Muscle layer of duodenum (tissue), 2 donors: ENCODE data around the gene ZNF496.

Experiments used
- H3K27ac ChIP-seq: one replicate; pipeline ENCODE4 v1.7.0; 2013; ENCODE audit warnings: mild to moderate bottlenecking, low read length
- H3K27me3 ChIP-seq: one replicate; pipeline ENCODE4 v1.7.0; 2013; ENCODE audit warnings: low read depth, mild to moderate bottlenecking, control low read depth, low read length
- H3K36me3 ChIP-seq, 2 donors: one replicate each; pipeline ENCODE4 v1.7.0; 2013; ENCODE audit warnings: low read length in 2 of 2, control low read depth in 1 of 2, mild to moderate bottlenecking in 1 of 2; ENCODE audit not compliant: insufficient read depth in 2 of 2, control insufficient read depth in 1 of 2
- H3K4me1 ChIP-seq, 2 donors: one replicate each; pipeline ENCODE4 v1.7.0; 2013; ENCODE audit warnings: low read length in 2 of 2, mild to moderate bottlenecking in 2 of 2, control low read depth in 1 of 2, moderate library complexity in 1 of 2; ENCODE audit not compliant: insufficient read depth in 2 of 2, control insufficient read depth in 1 of 2
- H3K4me3 ChIP-seq, 2 donors: one replicate each; pipeline ENCODE4 v1.7.0; 2013; ENCODE audit warnings: low read length in 2 of 2, low read depth in 1 of 2, mild to moderate bottlenecking in 1 of 2
- H3K9me3 ChIP-seq, 2 donors: one replicate each; pipeline ENCODE4 v1.7.0; 2013; ENCODE audit warnings: low read length in 2 of 2, control low read depth in 1 of 2, mild to moderate bottlenecking in 1 of 2; ENCODE audit not compliant: control insufficient read depth in 1 of 2
- donor health status: healthy.

Gene ZNF496

GRCh38 chr1:247288341-247288740 is 43.3 kb downstream of the ZNF496 start:
- H3K4me3 ChIP-seq: no peak overlapping the region
- H3K4me1 ChIP-seq: no peaks in the 10 kb centered on the region
- H3K9me3 ChIP-seq: peaks cover 0 to 5% of the 10 kb centered on the region in 2 donors

GRCh38 chr1:247287460-247287859 is 44.2 kb downstream of the ZNF496 start:
- H3K4me3 ChIP-seq: no peak overlapping the region
- no peak overlapping the region for H3K27ac ChIP-seq
- H3K27me3 ChIP-seq: no peaks in the 10 kb centered on the region
- H3K36me3 ChIP-seq: no peaks in the 10 kb centered on the region
- H3K9me3 ChIP-seq: peaks cover 0 to 5% of the 10 kb centered on the region in 2 donors
- no peaks in the 10 kb centered on the region for H3K4me1 ChIP-seq

More at GRCh38 chr1:247288341-247288740, 43.3 kb downstream of the ZNF496 start:
- Histone ChIP-seq H3K27ac (no peak overlapping the region), H3K27me3 (no peaks in the 10 kb centered on the region), H3K36me3 (no peaks in the 10 kb centered on the region)

- Histone ChIP-seq H3K27ac (no peak overlapping the region), H3K36me3 (no peaks in the 10 kb centered on the region), H3K4me3 (no peak overlapping the region)
These were observed 45.5 kb downstream of the ZNF496 start for GRCh38 chr1:247286134-247286670.

GRCh38 chr1:247281001-247281574 is 50.6 kb downstream of the ZNF496 start:
- no peaks in the 10 kb centered on the region for H3K36me3 ChIP-seq
- no peaks in the 10 kb centered on the region for H3K4me1 ChIP-seq
- no peak overlapping the region for H3K27ac ChIP-seq
- no peak overlapping the region for H3K4me3 ChIP-seq
- peaks cover 0 to 2% of the 10 kb centered on the region in 2 donors for H3K9me3 ChIP-seq
- H3K27me3 ChIP-seq: no peaks in the 10 kb centered on the region

More at GRCh38 chr1:247286134-247286670, 45.5 kb downstream of the ZNF496 start:
- H3K9me3 ChIP-seq: peaks cover 0 to 5% of the 10 kb centered on the region in 2 donors
- H3K27me3 ChIP-seq: no peaks in the 10 kb centered on the region
- no peaks in the 10 kb centered on the region for H3K4me1 ChIP-seq

GRCh38 chr1:247277191-247277590 is 54.5 kb downstream of the ZNF496 start:
- Histone ChIP-seq H3K4me3 (no peak overlapping the region), H3K36me3 (no peaks in the 10 kb centered on the region), H3K27ac (no peak overlapping the region), H3K27me3 (no peaks in the 10 kb centered on the region), H3K4me1 (no peaks in the 10 kb centered on the region), H3K9me3 (no peaks in the 10 kb centered on the region)

- Histone ChIP-seq H3K27ac (no peak overlapping the region), H3K4me3 (no peak overlapping the region), H3K27me3 (no peaks in the 10 kb centered on the region), H3K4me1 (no peaks in the 10 kb centered on the region), H3K9me3 (peaks cover 0 to 4% of the 10 kb centered on the region in 2 donors), H3K36me3 (no peaks in the 10 kb centered on the region)
These were observed 56.9 kb downstream of the ZNF496 start for GRCh38 chr1:247274605-247275256.

- Histone ChIP-seq H3K27ac (no peak overlapping the region), H3K4me1 (no peaks in the 10 kb centered on the region), H3K36me3 (no peaks in the 10 kb centered on the region), H3K27me3 (no peaks in the 10 kb centered on the region), H3K9me3 (peaks cover 0 to 12% of the 10 kb centered on the region in 2 donors), H3K4me3 (no peak overlapping the region)
These were observed 58.7 kb downstream of the ZNF496 start for GRCh38 chr1:247273013-247273412.

GRCh38 chr1:247270003-247270402 is 61.7 kb downstream of the ZNF496 start:
- Histone ChIP-seq H3K9me3 (peaks cover 0 to 12% of the 10 kb centered on the region in 2 donors), H3K27ac (no peak overlapping the region), H3K4me1 (no peaks in the 10 kb centered on the region), H3K36me3 (no peaks in the 10 kb centered on the region), H3K27me3 (no peaks in the 10 kb centered on the region), H3K4me3 (no peak overlapping the region)

GRCh38 chr1:247269133-247269532 is 62.5 kb downstream of the ZNF496 start:
- no peaks in the 10 kb centered on the region for H3K36me3 ChIP-seq
- H3K4me1 ChIP-seq: no peaks in the 10 kb centered on the region
- no peak overlapping the region for H3K27ac ChIP-seq
- H3K9me3 ChIP-seq: peaks cover 0 to 12% of the 10 kb centered on the region in 2 donors
- no peak overlapping the region for H3K4me3 ChIP-seq
- H3K27me3 ChIP-seq: no peaks in the 10 kb centered on the region

GRCh38 chr1:247268390-247269045 is 63.1 kb downstream of the ZNF496 start:
- H3K4me1 ChIP-seq: no peaks in the 10 kb centered on the region
- H3K4me3 ChIP-seq: no peak overlapping the region
- no peak overlapping the region for H3K27ac ChIP-seq
- no peaks in the 10 kb centered on the region for H3K27me3 ChIP-seq
- H3K36me3 ChIP-seq: no peaks in the 10 kb centered on the region
- H3K9me3 ChIP-seq: peaks cover 0 to 14% of the 10 kb centered on the region in 2 donors

- H3K4me3 ChIP-seq: no peak overlapping the region
- H3K27me3 ChIP-seq: no peaks in the 10 kb centered on the region
- H3K9me3 ChIP-seq: peaks cover 0 to 19% of the 10 kb centered on the region in 2 donors
- no peaks in the 10 kb centered on the region for H3K4me1 ChIP-seq
- H3K36me3 ChIP-seq: no peaks in the 10 kb centered on the region
- H3K27ac ChIP-seq: no peak overlapping the region
These were observed 65.6 kb downstream of the ZNF496 start for GRCh38 chr1:247266053-247266452.
